Endothelial cell of umbilical vein (primary cell): ENCODE measurements around the gene IRF1. TPM values are rescaled to one million over a fixed set of nuclear protein-coding genes. Genes with fewer than 3 reads are reported as not detected.

Source experiments
- BruUV-seq: library from RNA; stranded (reverse); fragments of 400-500 nt; replicated peaks from 2 replicates; lab custom pipeline; 2021; lab: Mats Ljungman, UMichigan
- CTCF ChIA-PET: fragments of 300-600, 350-600 bp; sonication (Branson Sonifier 250); formaldehyde crosslinking; loops from one replicate; lab custom pipeline; 2021; ENCODE audit warnings: antibody characterized with exemption, inconsistent platforms; lab: Charles Lee
- POLR2A ChIA-PET: fragments of 300-600, 350-600 bp; sonication (Branson Sonifier 250); formaldehyde crosslinking; loops from one replicate; lab custom pipeline; 2021; ENCODE audit warnings: antibody characterized with exemption, inconsistent platforms; lab: Charles Lee
- DNase-seq: peaks from one replicate; pipeline ENCODE4 v3.0.0-alpha.2; 2011; ENCODE audit warnings: low read depth, low spot score
- FAIRE-seq: peaks from 2 replicates; lab custom pipeline; 2011; peaks lifted over from hg19 to GRCh38; lab: Jason Lieb, UNC
- H2AFZ ChIP-seq: 2 replicates; pipeline ENCODE4 v1.6.0; 2012; ENCODE audit warnings: low read depth, low read length, control low read depth, inconsistent platforms
- H3K27ac ChIP-seq: 2 replicates; pipeline ENCODE4 v1.5.1; 2011; ENCODE audit warnings: low read depth, mild to moderate bottlenecking, control low read depth, low read length, moderate library complexity; ENCODE audit not compliant: insufficient read depth
- H3K27me3 ChIP-seq, 2 experiments: 2 replicates each; pipeline versions ENCODE4 v1.6.0 to v1.6.1; 2011; ENCODE audit warnings: low read length in 2 of 2, mixed read lengths in 1 of 2; ENCODE audit not compliant: control insufficient read depth in 2 of 2, insufficient read depth in 2 of 2
- H3K36me3 ChIP-seq, 2 experiments: 2 replicates in 1 of 2; 3 replicates in 1 of 2; pipeline ENCODE4 v1.5.1; 2011; ENCODE audit warnings: low read length in 2 of 2, mild to moderate bottlenecking in 1 of 2, moderate library complexity in 1 of 2; ENCODE audit not compliant: control insufficient read depth in 2 of 2, insufficient read depth in 2 of 2; ENCODE audit errors: extremely low read depth in 1 of 2
- H3K4me1 ChIP-seq: 3 replicates; pipeline ENCODE4 v1.5.1; 2011; ENCODE audit warnings: mild to moderate bottlenecking, low read length; ENCODE audit not compliant: control insufficient read depth, insufficient read depth; ENCODE audit errors: extremely low read depth
- H3K4me2 ChIP-seq: 2 replicates; pipeline ENCODE4 v1.6.1; 2011; ENCODE audit warnings: low read length, control low read depth, mixed read lengths; ENCODE audit not compliant: insufficient read depth
- H3K4me3 ChIP-seq, 3 experiments: fragments of 200-600 bp in 1 of 3; sonication (generic), shearing (Covaris generic) in 1 of 3; replicated peaks in 1 of 3; 2 replicates each; pipeline ENCODE4 v1.5.1; 2011 to 2016; ENCODE audit warnings: control low read depth in 3 of 3, low read length in 3 of 3, mild to moderate bottlenecking in 2 of 3, inconsistent platforms in 1 of 3, low read depth in 1 of 3, moderate library complexity in 1 of 3; ENCODE audit not compliant: insufficient read depth in 1 of 3
- H3K79me2 ChIP-seq: 2 replicates; pipeline ENCODE4 v1.6.0; 2012; ENCODE audit warnings: low read length, inconsistent platforms; ENCODE audit not compliant: control insufficient read depth, insufficient read depth
- H3K9ac ChIP-seq: replicated peaks from 2 replicates; pipeline ENCODE3; 2011; ENCODE audit warnings: low read length, control low read depth; ENCODE audit not compliant: insufficient read depth; ENCODE audit errors: extremely low read depth
- H3K9me1 ChIP-seq: replicated peaks from 3 replicates; pipeline ENCODE4 v1.6.0; 2011; ENCODE audit warnings: mild to moderate bottlenecking, low read length; ENCODE audit not compliant: control insufficient read depth, insufficient read depth; ENCODE audit errors: extremely low read depth
- H3K9me3 ChIP-seq: replicated peaks from 2 replicates; pipeline ENCODE4 v1.5.1; 2012; ENCODE audit warnings: low read length, inconsistent platforms; ENCODE audit not compliant: control insufficient read depth, insufficient read depth
- H4K20me1 ChIP-seq: replicated peaks from 2 replicates; pipeline ENCODE3; 2011; ENCODE audit warnings: mild to moderate bottlenecking, low read length; ENCODE audit not compliant: control insufficient read depth, insufficient read depth; ENCODE audit errors: extremely low read depth
- EZH2 ChIP-seq: IDR thresholded peaks from 2 replicates; pipeline ENCODE4 v1.6.1; 2012; ENCODE audit warnings: borderline replicate concordance, low read depth, mild to moderate bottlenecking, moderate library complexity, low read length, inconsistent platforms; ENCODE audit not compliant: severe bottlenecking
- FOS ChIP-seq: IDR thresholded peaks from 2 replicates; pipeline ENCODE4 v1.6.1; 2011; ENCODE audit warnings: mild to moderate bottlenecking, low read length, moderate library complexity, borderline replicate concordance; ENCODE audit not compliant: insufficient read depth
- GATA2 ChIP-seq: IDR thresholded peaks from 2 replicates; pipeline ENCODE4 v1.7.0; 2011; ENCODE audit warnings: low read depth, mild to moderate bottlenecking, moderate library complexity, mixed read lengths, low read length; ENCODE audit not compliant: insufficient read length, insufficient read depth
- JUN ChIP-seq: IDR thresholded peaks from 2 replicates; pipeline ENCODE4 v1.6.1; 2011; ENCODE audit warnings: borderline replicate concordance, low read depth; ENCODE audit not compliant: insufficient read length, insufficient read depth
- MAX ChIP-seq: IDR thresholded peaks from 2 replicates; pipeline ENCODE4 v1.6.1; 2011; ENCODE audit not compliant: insufficient read depth, insufficient read length
- MYC ChIP-seq: IDR thresholded peaks from one replicate; pipeline ENCODE4 v1.6.1; 2011; ENCODE audit warnings: mild to moderate bottlenecking, low read depth, low read length
- POLR2A ChIP-seq: IDR thresholded peaks from 2 replicates; pipeline ENCODE4 v1.6.1; 2012; ENCODE audit warnings: low read depth, mild to moderate bottlenecking, control low read depth, low read length
- POLR2AphosphoS5 ChIP-seq: IDR thresholded peaks from 2 replicates; pipeline ENCODE4 v1.6.1; 2012; ENCODE audit warnings: low read depth, mild to moderate bottlenecking, control low read depth, low read length, moderate library complexity; ENCODE audit not compliant: insufficient read depth
- dilution Hi-C: fragments of 300-500 bp; cut with MboI; formaldehyde crosslinking; loops from one replicate; pipeline ENCODE4 v1.15.0; 2019; ENCODE audit warnings: low sequenced_read_pairs; ENCODE audit not compliant: extremely low pct_ligation_motif_present
- intact Hi-C: fragments of 100-400 bp; cut with micrococcal nuclease; formaldehyde crosslinking; loops from one replicate; pipeline ENCODE4 v1.10.0; 2022
- polyA plus RNA-seq, 4 experiments: library from polyadenylated mRNA; depleted of rRNA in 3 of 4; stranded (reverse) in 3 of 4; unstranded in 1 of 4; fragments of >200 nt; gene quantifications; 2 replicates each; pipeline versions ENCODE4 v1.2.1 to v1.2.3, GENCODE V29; 2011 to 2012; ENCODE audit warnings: missing spikeins in 1 of 4
- total RNA-seq: library from RNA; stranded (reverse); gene quantifications from 2 replicates; pipeline ENCODE4 v1.2.3, GENCODE V29; 2021
- TF ChIP-seq, protein P1 (sequence below), 2 donors: IDR thresholded peaks; 1 replicate in 1 of 2; 2 replicates in 1 of 2; pipeline ENCODE4 v1.5.1; 2011; ENCODE audit warnings: low read length in 2 of 2, mild to moderate bottlenecking in 2 of 2, moderate library complexity in 2 of 2, control low read depth in 1 of 2, inconsistent platforms in 1 of 2, low read depth in 1 of 2; ENCODE audit not compliant: insufficient read depth in 1 of 2; ENCODE audit errors: extremely low read depth in 1 of 2

The IRF1 gene
- total and polyA plus RNA-seq, 2 donors (not counting 3 experiments of a cell fraction or from before 2014, with no cell fraction given) = 12.3 to 28.0 TPM

- TF ChIP-seq POLR2AphosphoS5 = no peak
- TF ChIP-seq MYC = no peak
- TF ChIP-seq JUN = no peak
- TF ChIP-seq POLR2A = no peak
- TF ChIP-seq MAX = no peak
- TF ChIP-seq, protein P1, sequence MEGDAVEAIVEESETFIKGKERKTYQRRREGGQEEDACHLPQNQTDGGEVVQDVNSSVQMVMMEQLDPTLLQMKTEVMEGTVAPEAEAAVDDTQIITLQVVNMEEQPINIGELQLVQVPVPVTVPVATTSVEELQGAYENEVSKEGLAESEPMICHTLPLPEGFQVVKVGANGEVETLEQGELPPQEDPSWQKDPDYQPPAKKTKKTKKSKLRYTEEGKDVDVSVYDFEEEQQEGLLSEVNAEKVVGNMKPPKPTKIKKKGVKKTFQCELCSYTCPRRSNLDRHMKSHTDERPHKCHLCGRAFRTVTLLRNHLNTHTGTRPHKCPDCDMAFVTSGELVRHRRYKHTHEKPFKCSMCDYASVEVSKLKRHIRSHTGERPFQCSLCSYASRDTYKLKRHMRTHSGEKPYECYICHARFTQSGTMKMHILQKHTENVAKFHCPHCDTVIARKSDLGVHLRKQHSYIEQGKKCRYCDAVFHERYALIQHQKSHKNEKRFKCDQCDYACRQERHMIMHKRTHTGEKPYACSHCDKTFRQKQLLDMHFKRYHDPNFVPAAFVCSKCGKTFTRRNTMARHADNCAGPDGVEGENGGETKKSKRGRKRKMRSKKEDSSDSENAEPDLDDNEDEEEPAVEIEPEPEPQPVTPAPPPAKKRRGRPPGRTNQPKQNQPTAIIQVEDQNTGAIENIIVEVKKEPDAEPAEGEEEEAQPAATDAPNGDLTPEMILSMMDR (IDR thresholded peaks at IDR 0.05; ENCODE audit: extremely low read depth in 1 of 2, insufficient read depth in 1 of 2, low read depth in 1 of 2, low read length in 2 of 2) = no peak
- no peak for TF ChIP-seq FOS
- no peak for TF ChIP-seq EZH2
- no peak for TF ChIP-seq GATA2
- Histone ChIP-seq H3K9me1 (no peaks in the 10 kb centered on the region), H3K9me3 (no peaks in the 10 kb centered on the region), H3K4me2 (no peak overlapping the region), H3K79me2 (no peaks in the 10 kb centered on the region), H3K36me3 (no peaks in the 10 kb centered on the region), H3K4me3 (no peak overlapping the region), H3K27ac (no peak overlapping the region), H3K27me3 (no peaks in the 10 kb centered on the region), H3K9ac (no peak overlapping the region), H3K4me1 (peaks cover 44% of the 10 kb centered on the region), H2AFZ (no peak overlapping the region), H4K20me1 (no peaks in the 10 kb centered on the region)
- DNase-seq (no peak), FAIRE-seq (no peak)
- CTCF ChIA-PET = interaction anchor here (1.0 to 8.4 kb wide), 17 partner anchors 8 to 318 kb away, joined by 3 to 220 read pairs (median 7); partner anchors contain the start of gene IRF1
- dilution Hi-C loops (no loop called here), intact Hi-C loops (loop anchor here (1.0 kb wide), 3 partner anchors 82 to 115 kb away; no protein-coding TSS in a partner anchor)
- POLR2A ChIA-PET = interaction anchor here (1.4 kb wide), 1 partner anchor 11 kb away, joined by 8 read pairs; the partner anchor contains the start of gene IRF1
- BruUV-seq = no TSS peak
Observed at GRCh38 chr5:132501629-132501956, 11.0 kb upstream of the IRF1 start.
